HCT116 (cell line): Measurements from ENCODE around the gene ATP1B3. TPM values are rescaled to one million over a fixed set of nuclear protein-coding genes. Genes with fewer than 3 reads are reported as not detected.

Source experiments
- ATAC-seq: fragments of 200-7000 bp; cut with Tn5 transposase; 2 replicates; pipeline ENCODE4 v1.9.1; 2020; ENCODE audit warnings: mild to moderate bottlenecking, moderate library complexity
- BruUV-seq: library from RNA; stranded (reverse); fragments of 400-500 nt; replicated peaks from 2 replicates; lab custom pipeline; 2021; lab: Mats Ljungman, UMichigan
- CTCF ChIA-PET: fragments of 300-600 bp; sonication (Branson Sonifier 250); formaldehyde crosslinking; loops from one replicate; lab custom pipeline; 2021; ENCODE audit warnings: antibody characterized with exemption; lab: Charles Lee
- POLR2A ChIA-PET: fragments of 300-600, 350-600 bp; sonication (Branson Sonifier 250); formaldehyde crosslinking; loops from one replicate; lab custom pipeline; 2021; ENCODE audit warnings: antibody characterized with exemption; lab: Charles Lee
- RAD21 ChIA-PET, 2 experiments: fragments of 300-600 bp; sonication (Branson Sonifier 250); formaldehyde crosslinking; loops; one replicate each; lab custom pipeline; 2023; ENCODE audit warnings: low total read pairs in 2 of 2; ENCODE audit not compliant: uncharacterized antibody in 2 of 2, unreplicated experiment in 2 of 2, low non-redundant PET in 1 of 2; lab: Charles Lee
- DNase-seq: peaks from one replicate; pipeline ENCODE4 v3.0.0-alpha.2; 2010; ENCODE audit warnings: low read depth, low spot score
- H2AFZ ChIP-seq: fragments of 200-600 bp; shearing (Covaris generic), sonication (generic); 2 replicates; pipeline ENCODE4 v1.6.1; 2017; ENCODE audit warnings: low read depth, mixed run types, mixed read lengths, antibody characterized with exemption, low read length; ENCODE audit not compliant: poor library complexity, severe bottlenecking
- H3K27ac ChIP-seq: 2 replicates; pipeline ENCODE4 v1.5.1; 2012; ENCODE audit warnings: low read depth, low read length
- H3K27me3 ChIP-seq: fragments of 200-600 bp; sonication (generic); 2 replicates; pipeline ENCODE4 v1.6.1; 2016; ENCODE audit warnings: mixed run types, low read length, mixed read lengths; ENCODE audit not compliant: insufficient read depth
- H3K36me3 ChIP-seq, 2 experiments: fragments of 200-500 bp in 1 of 2; fragments of 200-600 bp in 1 of 2; sonication (Bioruptor generic) in 1 of 2; sonication (generic) in 1 of 2; 2 replicates each; pipeline versions ENCODE4 v1.5.1 to v1.6.1; 2014 to 2016; ENCODE audit warnings: low read length in 2 of 2, inconsistent platforms in 1 of 2, mixed read lengths in 1 of 2, mixed run types in 1 of 2; ENCODE audit not compliant: insufficient read depth in 2 of 2, control insufficient read depth in 1 of 2
- H3K4me1 ChIP-seq, 2 experiments: fragments of 200-600 bp in 1 of 2; sonication (generic) in 1 of 2; 2 replicates each; pipeline versions ENCODE4 v1.5.1 to v1.6.1; 2012 to 2017; ENCODE audit warnings: low read length in 2 of 2, inconsistent platforms in 1 of 2, mild to moderate bottlenecking in 1 of 2, mixed read lengths in 1 of 2, mixed run types in 1 of 2, moderate library complexity in 1 of 2; ENCODE audit not compliant: insufficient read depth in 2 of 2, control insufficient read depth in 1 of 2
- H3K4me2 ChIP-seq: fragments of 200-600 bp; sonication (generic); 2 replicates; pipeline ENCODE4 v1.6.1; 2017; ENCODE audit warnings: mixed run types, low read length, mixed read lengths
- H3K4me3 ChIP-seq, 2 experiments: fragments of 200-600 bp in 1 of 2; sonication (generic) in 1 of 2; replicated peaks in 1 of 2; 2 replicates each; pipeline ENCODE4 v1.5.1; 2011 to 2016; ENCODE audit warnings: low read length in 2 of 2, control low read depth in 1 of 2, low read depth in 1 of 2, mild to moderate bottlenecking in 1 of 2, mixed read lengths in 1 of 2, mixed run types in 1 of 2
- H3K79me2 ChIP-seq: fragments of 200-600 bp; sonication (generic); 2 replicates; pipeline ENCODE4 v1.6.1; 2017; ENCODE audit warnings: mild to moderate bottlenecking, mixed run types, low read length, moderate library complexity, mixed read lengths; ENCODE audit not compliant: insufficient read depth
- H3K9ac ChIP-seq: fragments of 200-600 bp; sonication (generic); 2 replicates; pipeline ENCODE4 v1.6.1; 2016; ENCODE audit warnings: low read length, mixed read lengths
- H3K9me2 ChIP-seq: fragments of 200-600 bp; sonication (generic), shearing (Covaris generic); 2 replicates; pipeline ENCODE4 v1.6.1; 2017; ENCODE audit warnings: mixed run types, mild to moderate bottlenecking, moderate library complexity; ENCODE audit not compliant: insufficient read depth
- H3K9me3 ChIP-seq, 2 experiments: fragments of 200-500 bp in 1 of 2; fragments of 200-600 bp in 1 of 2; sonication (Bioruptor generic) in 1 of 2; sonication (generic) in 1 of 2; 2 replicates each; pipeline ENCODE4 v1.6.1; 2014 to 2017; ENCODE audit warnings: low read length in 2 of 2, mixed read lengths in 2 of 2, inconsistent platforms in 1 of 2, low read depth in 1 of 2, mild to moderate bottlenecking in 1 of 2, mixed run types in 1 of 2, moderate library complexity in 1 of 2; ENCODE audit not compliant: control insufficient read depth in 1 of 2, insufficient read depth in 1 of 2
- H4K20me1 ChIP-seq: fragments of 200-600 bp; sonication (generic), shearing (Covaris generic); 2 replicates; pipeline ENCODE4 v1.6.1; 2017; ENCODE audit warnings: mixed run types, mild to moderate bottlenecking, moderate library complexity; ENCODE audit not compliant: insufficient read depth
- CEBPB ChIP-seq: IDR thresholded peaks from 2 replicates; pipeline ENCODE4 v1.6.1; 2012; ENCODE audit warnings: low read depth
- EGR1 ChIP-seq: IDR thresholded peaks from 2 replicates; pipeline ENCODE4 v1.6.1; 2012; ENCODE audit warnings: low read depth
- ELF1 ChIP-seq: IDR thresholded peaks from 2 replicates; pipeline ENCODE4 v1.6.1; 2012; ENCODE audit warnings: low read depth, borderline replicate concordance
- EZH2 ChIP-seq: fragments of 200-600 bp; sonication (generic); IDR thresholded peaks from 2 replicates; pipeline ENCODE4 v1.6.1; 2017; ENCODE audit warnings: antibody characterized with exemption, mixed run types
- EZH2phosphoT487 ChIP-seq: fragments of 200-600 bp; IDR thresholded peaks from 2 replicates; pipeline ENCODE4 v1.6.1; 2018; ENCODE audit warnings: antibody characterized with exemption, borderline replicate concordance
- FOSL1 ChIP-seq: IDR thresholded peaks from 2 replicates; pipeline ENCODE4 v1.6.1; 2012; ENCODE audit warnings: low read depth
- POLR2A ChIP-seq: IDR thresholded peaks from 2 replicates; pipeline ENCODE4 v1.7.0; 2011; ENCODE audit warnings: borderline replicate concordance; ENCODE audit not compliant: insufficient read depth, insufficient read length; ENCODE audit errors: extremely low read depth
- RAD21 ChIP-seq: IDR thresholded peaks from 2 replicates; pipeline ENCODE4 v1.6.1; 2012; ENCODE audit warnings: low read depth, mild to moderate bottlenecking
- SIN3A ChIP-seq: IDR thresholded peaks from 2 replicates; pipeline ENCODE4 v1.6.1; 2012; ENCODE audit warnings: low read depth
- SP1 ChIP-seq: IDR thresholded peaks from 2 replicates; pipeline ENCODE4 v1.6.1; 2012; ENCODE audit warnings: low read depth
- SRF ChIP-seq: IDR thresholded peaks from 2 replicates; pipeline ENCODE4 v1.6.1; 2012; ENCODE audit warnings: low read depth
- YY1 ChIP-seq: IDR thresholded peaks from 2 replicates; pipeline ENCODE4 v1.6.1; 2011; ENCODE audit warnings: low read length, low read depth, moderate library complexity, mild to moderate bottlenecking; ENCODE audit not compliant: insufficient replicate concordance; ENCODE audit errors: extremely low read depth
- ZFX ChIP-seq: fragments of 450-650 bp; IDR thresholded peaks from 2 replicates; pipeline ENCODE4 v1.6.1; 2017
- intact Hi-C: fragments of 100-400 bp; cut with micrococcal nuclease; formaldehyde crosslinking; loops from 2 replicates; pipeline ENCODE4 v1.10.0; 2022
- total RNA-seq: library from RNA; stranded (reverse); gene quantifications from one replicate; pipeline ENCODE4 v1.2.1, GENCODE V29; 2021; ENCODE audit not compliant: unreplicated experiment
- TF ChIP-seq, protein P1 (sequence below): IDR thresholded peaks from 2 replicates; pipeline ENCODE4 v1.6.1; 2012
- TF ChIP-seq, protein P2 (sequence below), 3 experiments: fragments of 200-600 bp in 1 of 3; sonication (generic) in 1 of 3; IDR thresholded peaks in 2 of 3; conservative IDR thresholded peaks in 1 of 3; 2 replicates each; pipeline ENCODE4 v1.5.1; 2012 to 2017; ENCODE audit warnings: low read depth in 2 of 3, low read length in 2 of 3, antibody characterized with exemption in 1 of 3, borderline replicate concordance in 1 of 3, control low read depth in 1 of 3, mild to moderate bottlenecking in 1 of 3, mixed read lengths in 1 of 3, mixed run types in 1 of 3, moderate library complexity in 1 of 3; ENCODE audit not compliant: insufficient read depth in 1 of 3
- TF ChIP-seq, protein P3 (sequence below): IDR thresholded peaks from 2 replicates; pipeline ENCODE4 v1.6.1; 2011; ENCODE audit warnings: mild to moderate bottlenecking, low read length, moderate library complexity; ENCODE audit not compliant: insufficient replicate concordance; ENCODE audit errors: extremely low read depth
- TF ChIP-seq, protein P4 (sequence below): IDR thresholded peaks from 2 replicates; pipeline ENCODE4 v1.6.1; 2012
- TF ChIP-seq, protein P5 (sequence below): IDR thresholded peaks from 2 replicates; pipeline ENCODE4 v1.6.1; 2012; ENCODE audit warnings: low read depth

Gene ATP1B3
- total RNA-seq, 1 experiment from 2014 or later, result 147 TPM

DNA sequence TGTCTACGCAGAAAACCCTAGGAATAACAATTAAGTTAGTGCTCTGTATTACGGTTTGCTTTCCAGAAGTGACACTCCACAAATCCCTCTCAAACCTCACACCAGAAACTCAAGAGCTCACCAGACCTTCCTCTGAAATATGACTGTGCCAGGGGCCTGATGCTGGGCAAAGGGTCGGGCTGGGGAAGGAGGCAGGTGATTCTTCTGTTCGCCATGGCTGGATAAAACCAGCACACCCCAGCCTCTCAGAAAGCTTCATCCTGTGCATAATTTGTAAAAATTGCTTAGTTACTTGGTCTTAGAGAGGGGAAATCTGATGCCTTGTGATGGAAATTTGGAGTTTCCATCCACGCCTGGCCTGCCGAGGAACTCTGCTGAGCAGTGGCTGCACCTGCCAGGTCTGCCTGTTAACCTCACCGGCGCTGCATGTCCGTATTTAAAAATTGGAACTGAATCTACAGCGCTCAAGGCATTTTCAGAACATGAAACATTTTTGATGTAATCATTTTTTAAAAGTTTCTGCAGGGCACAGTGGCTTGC lies 22.7 kb upstream of the ATP1B3 start:
- ATAC-seq (no peak), DNase-seq (no peak)
- no peaks in the 10 kb centered on the region for H3K79me2 ChIP-seq
- TF ChIP-seq, protein P1, sequence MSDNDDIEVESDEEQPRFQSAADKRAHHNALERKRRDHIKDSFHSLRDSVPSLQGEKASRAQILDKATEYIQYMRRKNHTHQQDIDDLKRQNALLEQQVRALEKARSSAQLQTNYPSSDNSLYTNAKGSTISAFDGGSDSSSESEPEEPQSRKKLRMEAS, result no peak
- TF ChIP-seq CEBPB (no peak), FOSL1 (no peak), YY1 (no peak), EGR1 (no peak), EZH2 (no peak), POLR2A (no peak), SRF (no peak), ZFX (no peak), SP1 (no peak), EZH2phosphoT487 (no peak), ELF1 (no peak), SIN3A (no peak), RAD21 (no peak)
- TF ChIP-seq, protein P2, sequence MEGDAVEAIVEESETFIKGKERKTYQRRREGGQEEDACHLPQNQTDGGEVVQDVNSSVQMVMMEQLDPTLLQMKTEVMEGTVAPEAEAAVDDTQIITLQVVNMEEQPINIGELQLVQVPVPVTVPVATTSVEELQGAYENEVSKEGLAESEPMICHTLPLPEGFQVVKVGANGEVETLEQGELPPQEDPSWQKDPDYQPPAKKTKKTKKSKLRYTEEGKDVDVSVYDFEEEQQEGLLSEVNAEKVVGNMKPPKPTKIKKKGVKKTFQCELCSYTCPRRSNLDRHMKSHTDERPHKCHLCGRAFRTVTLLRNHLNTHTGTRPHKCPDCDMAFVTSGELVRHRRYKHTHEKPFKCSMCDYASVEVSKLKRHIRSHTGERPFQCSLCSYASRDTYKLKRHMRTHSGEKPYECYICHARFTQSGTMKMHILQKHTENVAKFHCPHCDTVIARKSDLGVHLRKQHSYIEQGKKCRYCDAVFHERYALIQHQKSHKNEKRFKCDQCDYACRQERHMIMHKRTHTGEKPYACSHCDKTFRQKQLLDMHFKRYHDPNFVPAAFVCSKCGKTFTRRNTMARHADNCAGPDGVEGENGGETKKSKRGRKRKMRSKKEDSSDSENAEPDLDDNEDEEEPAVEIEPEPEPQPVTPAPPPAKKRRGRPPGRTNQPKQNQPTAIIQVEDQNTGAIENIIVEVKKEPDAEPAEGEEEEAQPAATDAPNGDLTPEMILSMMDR (IDR thresholded peaks at IDR 0.05 in 2 of 3, conservative IDR thresholded peaks at IDR 0.05 in 1 of 3; ENCODE audit: borderline replicate concordance in 1 of 3, insufficient read depth in 1 of 3, low read depth in 2 of 3, low read length in 2 of 3), result no peak
- TF ChIP-seq, protein P3, sequence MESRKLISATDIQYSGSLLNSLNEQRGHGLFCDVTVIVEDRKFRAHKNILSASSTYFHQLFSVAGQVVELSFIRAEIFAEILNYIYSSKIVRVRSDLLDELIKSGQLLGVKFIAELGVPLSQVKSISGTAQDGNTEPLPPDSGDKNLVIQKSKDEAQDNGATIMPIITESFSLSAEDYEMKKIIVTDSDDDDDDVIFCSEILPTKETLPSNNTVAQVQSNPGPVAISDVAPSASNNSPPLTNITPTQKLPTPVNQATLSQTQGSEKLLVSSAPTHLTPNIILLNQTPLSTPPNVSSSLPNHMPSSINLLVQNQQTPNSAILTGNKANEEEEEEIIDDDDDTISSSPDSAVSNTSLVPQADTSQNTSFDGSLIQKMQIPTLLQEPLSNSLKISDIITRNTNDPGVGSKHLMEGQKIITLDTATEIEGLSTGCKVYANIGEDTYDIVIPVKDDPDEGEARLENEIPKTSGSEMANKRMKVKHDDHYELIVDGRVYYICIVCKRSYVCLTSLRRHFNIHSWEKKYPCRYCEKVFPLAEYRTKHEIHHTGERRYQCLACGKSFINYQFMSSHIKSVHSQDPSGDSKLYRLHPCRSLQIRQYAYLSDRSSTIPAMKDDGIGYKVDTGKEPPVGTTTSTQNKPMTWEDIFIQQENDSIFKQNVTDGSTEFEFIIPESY, result no peak
- TF ChIP-seq, protein P4, sequence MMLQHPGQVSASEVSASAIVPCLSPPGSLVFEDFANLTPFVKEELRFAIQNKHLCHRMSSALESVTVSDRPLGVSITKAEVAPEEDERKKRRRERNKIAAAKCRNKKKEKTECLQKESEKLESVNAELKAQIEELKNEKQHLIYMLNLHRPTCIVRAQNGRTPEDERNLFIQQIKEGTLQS, result no peak
- TF ChIP-seq, protein P5, sequence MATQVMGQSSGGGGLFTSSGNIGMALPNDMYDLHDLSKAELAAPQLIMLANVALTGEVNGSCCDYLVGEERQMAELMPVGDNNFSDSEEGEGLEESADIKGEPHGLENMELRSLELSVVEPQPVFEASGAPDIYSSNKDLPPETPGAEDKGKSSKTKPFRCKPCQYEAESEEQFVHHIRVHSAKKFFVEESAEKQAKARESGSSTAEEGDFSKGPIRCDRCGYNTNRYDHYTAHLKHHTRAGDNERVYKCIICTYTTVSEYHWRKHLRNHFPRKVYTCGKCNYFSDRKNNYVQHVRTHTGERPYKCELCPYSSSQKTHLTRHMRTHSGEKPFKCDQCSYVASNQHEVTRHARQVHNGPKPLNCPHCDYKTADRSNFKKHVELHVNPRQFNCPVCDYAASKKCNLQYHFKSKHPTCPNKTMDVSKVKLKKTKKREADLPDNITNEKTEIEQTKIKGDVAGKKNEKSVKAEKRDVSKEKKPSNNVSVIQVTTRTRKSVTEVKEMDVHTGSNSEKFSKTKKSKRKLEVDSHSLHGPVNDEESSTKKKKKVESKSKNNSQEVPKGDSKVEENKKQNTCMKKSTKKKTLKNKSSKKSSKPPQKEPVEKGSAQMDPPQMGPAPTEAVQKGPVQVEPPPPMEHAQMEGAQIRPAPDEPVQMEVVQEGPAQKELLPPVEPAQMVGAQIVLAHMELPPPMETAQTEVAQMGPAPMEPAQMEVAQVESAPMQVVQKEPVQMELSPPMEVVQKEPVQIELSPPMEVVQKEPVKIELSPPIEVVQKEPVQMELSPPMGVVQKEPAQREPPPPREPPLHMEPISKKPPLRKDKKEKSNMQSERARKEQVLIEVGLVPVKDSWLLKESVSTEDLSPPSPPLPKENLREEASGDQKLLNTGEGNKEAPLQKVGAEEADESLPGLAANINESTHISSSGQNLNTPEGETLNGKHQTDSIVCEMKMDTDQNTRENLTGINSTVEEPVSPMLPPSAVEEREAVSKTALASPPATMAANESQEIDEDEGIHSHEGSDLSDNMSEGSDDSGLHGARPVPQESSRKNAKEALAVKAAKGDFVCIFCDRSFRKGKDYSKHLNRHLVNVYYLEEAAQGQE, result no peak
- POLR2A ChIA-PET, result no interaction called here
- no peaks in the 10 kb centered on the region for H4K20me1 ChIP-seq
- no peaks in the 10 kb centered on the region for H3K9me2 ChIP-seq
- RAD21 ChIA-PET, result no interaction called here
- H3K36me3 ChIP-seq, result no peaks in the 10 kb centered on the region
- H3K4me1 ChIP-seq, result no peaks in the 10 kb centered on the region
- no peak overlapping the region for H3K27ac ChIP-seq
- H3K27me3 ChIP-seq, result no peaks in the 10 kb centered on the region
- no peak overlapping the region for H3K9ac ChIP-seq
- no peak overlapping the region for H2AFZ ChIP-seq
- CTCF ChIA-PET, result no interaction called here
- intact Hi-C loops, result no loop called here
- H3K4me3 ChIP-seq, result no peak overlapping the region
- BruUV-seq, result no TSS peak
- H3K4me2 ChIP-seq, result no peak overlapping the region
- no peaks in the 10 kb centered on the region for H3K9me3 ChIP-seq
